Left renal pelvis (tissue), 4 donors: ENCODE measurements around the gene ADCY2. TPM values are rescaled to one million over a fixed set of nuclear protein-coding genes. Genes with fewer than 3 reads are reported as not detected.

Source experiments
- DNase-seq, 4 donors: peaks; one replicate each; pipeline ENCODE4 v3.0.0-alpha.2; 2013; ENCODE audit warnings: low read depth in 4 of 4, low spot score in 3 of 4
- polyA plus RNA-seq, 4 donors: library from polyadenylated mRNA; unstranded; fragments of 120-200 nt; gene quantifications; one replicate each; pipeline ENCODE4 v1.2.1, GENCODE V29; 2013; ENCODE audit not compliant: insufficient read length in 4 of 4

The ADCY2 gene
- polyA plus RNA-seq, 4 donors = 4.4 to 7.7 (median 6.4) TPM

DNA sequence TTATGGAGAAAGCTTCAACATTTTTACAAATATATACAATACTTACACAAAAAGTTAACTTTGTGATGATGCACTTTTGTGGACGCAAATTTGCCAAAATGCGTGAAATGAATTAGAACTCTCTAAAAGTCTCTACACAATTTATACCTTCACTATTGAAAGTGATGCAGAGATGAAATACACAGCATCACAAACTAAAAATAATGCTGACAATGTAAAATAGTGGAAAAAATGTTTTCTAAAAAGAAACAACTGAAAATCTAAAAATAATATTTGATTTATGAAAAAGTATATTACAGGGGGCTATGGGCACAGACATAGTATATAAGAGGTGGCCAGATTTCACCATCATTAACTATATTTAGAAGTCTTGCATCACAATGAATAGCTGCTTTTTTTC lies 188.8 kb downstream of the ADCY2 start:
- DNase-seq = no peak

DNA sequence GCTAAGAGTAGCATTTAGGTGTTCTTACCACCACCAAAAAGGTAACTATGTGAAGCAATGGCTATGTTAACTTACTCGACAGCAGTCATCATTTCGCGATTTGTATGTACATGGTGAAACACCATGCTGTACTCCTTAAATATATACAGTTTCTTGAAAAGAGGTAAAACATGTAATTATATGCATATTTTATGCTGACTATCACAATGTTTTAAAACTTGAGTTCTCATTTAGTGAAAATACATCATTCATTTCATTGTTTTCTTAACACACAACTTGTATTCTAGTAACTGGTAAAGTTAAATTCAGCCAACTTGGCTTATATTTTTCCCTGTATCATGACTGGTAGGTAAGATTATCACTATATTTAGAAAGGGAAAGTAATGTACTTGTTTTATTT lies 189.9 kb downstream of the ADCY2 start:
- DNase-seq = no peak

GRCh38 chr5:7586480-7586879 lies 190.5 kb downstream of the ADCY2 start:
- no peak for DNase-seq

DNA sequence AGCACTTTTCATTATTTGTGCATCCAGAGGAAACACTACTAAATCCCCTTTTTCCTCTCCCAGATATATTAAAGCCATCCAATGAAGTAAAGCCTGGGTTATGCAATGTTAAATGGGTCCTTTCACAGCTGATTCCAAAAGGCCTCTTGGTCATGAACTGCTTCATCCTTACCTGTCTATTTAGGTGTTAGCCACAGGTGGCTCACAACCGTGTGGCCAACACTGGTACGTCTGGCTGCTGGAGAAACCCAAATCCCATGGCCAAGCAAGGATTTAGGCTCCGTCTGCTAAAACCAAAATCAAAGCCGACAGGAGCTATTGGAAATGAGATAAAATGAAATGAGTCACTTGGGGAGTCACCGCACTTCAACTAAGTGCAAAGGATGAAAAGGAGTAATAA lies 193.9 kb downstream of the ADCY2 start:
- no peak for DNase-seq

DNA sequence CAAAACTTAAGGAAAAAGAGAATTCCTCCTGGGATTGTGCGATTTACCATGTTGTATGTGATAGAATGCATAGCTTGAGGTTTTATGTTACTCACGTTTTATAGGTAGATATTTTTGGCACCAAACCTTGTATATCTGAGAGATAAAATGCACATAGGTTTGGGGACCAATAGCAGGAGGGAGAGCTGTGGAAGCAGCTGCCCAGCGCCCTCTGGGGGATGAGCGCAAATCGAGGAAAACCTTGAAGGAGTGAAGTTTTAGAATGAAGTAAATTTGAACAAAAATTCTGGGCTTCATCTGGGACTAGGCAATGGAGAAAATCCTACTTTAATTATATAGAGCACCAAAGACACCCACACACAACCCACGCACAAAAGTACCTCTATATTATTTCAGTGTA lies 197.0 kb downstream of the ADCY2 start:
- DNase-seq = no peak

DNA sequence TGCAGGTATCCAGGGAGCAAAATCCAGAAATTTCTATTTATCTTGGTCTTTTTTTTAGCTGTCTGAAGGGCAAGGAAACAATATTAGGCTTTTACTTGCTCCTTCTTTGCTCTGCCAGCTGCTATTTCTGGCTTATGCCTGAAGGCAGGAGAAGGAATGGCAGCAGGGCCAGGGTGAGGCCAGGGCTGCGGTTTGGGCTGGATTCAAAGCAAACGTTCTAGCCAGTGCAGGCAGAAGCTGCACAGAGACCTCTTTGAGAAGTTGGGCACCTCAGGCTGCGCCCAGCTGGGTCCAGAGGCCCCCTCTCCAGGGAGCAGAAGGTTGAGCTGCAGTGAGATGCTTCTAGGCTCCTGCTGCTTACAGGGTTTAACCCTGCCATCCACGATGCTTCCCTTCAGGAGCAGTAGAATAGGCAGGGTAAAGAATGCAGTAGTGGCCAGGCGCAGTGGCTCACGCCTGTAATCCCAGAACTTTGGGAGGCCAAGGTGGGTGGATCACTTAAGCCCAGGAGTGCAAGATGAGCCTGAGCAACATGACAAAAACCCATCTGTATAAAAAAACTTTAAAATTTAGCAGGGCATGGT lies 201.2 kb downstream of the ADCY2 start:
- no peak for DNase-seq

DNA sequence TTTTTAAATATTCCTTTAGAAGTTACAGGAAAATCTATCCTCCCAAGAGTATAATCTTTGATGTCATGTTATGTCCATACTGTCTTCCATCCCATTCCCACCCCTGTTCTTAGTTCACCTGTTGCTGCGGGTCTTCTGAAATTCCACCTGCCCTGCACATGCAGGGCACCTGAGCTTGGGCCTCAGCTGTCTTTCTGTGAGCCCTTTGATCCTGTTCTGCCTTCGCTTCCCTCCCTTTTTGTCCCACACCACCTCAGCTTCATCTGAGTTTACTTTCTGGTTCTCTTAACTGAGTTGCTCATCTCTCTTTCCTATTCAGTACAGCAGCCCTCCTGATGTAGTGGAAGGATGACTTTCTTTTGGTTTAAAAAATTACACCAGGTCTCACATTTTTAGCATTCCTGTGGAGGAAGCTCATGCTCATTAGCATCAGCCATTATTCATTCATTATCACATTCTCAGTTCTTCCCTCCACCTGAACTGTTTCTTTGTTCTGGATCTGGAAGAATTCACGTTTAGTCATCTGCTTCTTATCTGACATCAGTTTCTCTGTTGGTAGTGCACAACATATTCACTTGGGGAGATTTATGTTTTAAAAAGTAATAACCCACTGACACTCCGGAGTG lies 211.0 kb downstream of the ADCY2 start:
- DNase-seq = no peak

GRCh38 chr5:7608772-7609171 lies 212.8 kb downstream of the ADCY2 start:
- DNase-seq = no peak

DNA sequence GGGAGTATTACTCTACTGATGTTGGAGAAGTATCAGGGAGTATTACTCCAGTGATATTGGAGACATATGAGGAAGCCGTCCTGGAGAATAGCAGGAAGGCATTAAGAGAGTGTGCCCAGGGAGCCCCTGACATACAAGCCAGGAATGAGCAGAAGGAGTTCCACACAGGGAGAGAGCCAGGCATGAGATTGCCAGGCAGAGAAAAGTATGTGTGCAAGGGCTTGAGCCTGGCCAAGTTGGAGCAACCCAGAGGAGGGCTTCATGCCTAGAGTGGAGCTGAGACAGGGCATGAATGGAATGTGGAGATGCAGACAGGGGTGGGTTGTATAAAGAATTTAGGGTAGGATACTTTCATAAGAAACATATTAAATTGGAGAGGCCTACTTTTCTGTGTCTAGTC lies 213.8 kb downstream of the ADCY2 start:
- DNase-seq = no peak

- no peak for DNase-seq
Observed at GRCh38 chr5:7610531-7611177, 214.7 kb downstream of the ADCY2 start.

- DNase-seq = no peak
Observed at GRCh38 chr5:7611518-7611917, 215.6 kb downstream of the ADCY2 start.

DNA sequence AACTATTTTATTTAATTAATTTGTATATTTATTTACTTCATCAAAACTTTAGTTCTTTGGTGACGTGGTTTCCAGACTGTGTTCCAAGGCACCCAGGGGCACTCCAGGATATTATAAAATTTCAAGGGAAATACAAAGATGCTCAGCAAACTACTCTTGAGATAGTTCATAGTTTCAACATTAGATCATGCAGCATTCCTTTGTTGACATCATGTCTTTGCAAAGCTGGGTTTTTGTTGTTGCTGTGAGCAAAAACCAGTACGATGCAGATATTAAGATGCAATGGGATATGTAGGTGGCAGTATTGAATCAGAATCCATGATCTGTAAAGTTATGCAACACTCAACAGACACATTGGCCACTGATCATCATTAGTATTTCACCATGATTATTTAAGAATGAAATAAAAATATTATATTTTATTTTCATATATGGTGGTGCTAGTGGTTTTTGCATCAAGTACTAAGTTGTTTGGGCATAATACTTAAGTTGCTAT lies 219.7 kb downstream of the ADCY2 start:
- no peak for DNase-seq

DNA sequence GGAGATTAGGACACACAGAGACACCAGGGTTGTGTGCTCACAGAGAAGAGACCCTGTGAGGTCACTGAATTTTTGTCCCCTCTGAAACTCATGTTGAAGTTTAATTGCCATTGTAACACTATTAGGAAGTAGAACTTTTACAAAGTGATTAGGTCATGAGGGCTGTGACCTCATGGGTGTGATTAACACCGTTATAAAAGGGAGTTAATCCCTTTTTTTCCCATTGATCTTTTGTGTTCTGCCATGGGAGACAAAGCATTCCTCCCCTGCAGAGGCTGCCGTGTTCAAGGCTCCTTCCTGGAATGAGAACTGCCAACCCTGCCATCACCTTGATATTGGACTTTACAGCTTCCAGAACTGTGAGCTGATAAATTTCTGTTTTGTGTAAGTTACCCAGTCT lies 221.0 kb downstream of the ADCY2 start:
- no peak for DNase-seq

GRCh38 chr5:7622498-7622897 lies 226.6 kb downstream of the ADCY2 start:
- DNase-seq = no peak

DNA sequence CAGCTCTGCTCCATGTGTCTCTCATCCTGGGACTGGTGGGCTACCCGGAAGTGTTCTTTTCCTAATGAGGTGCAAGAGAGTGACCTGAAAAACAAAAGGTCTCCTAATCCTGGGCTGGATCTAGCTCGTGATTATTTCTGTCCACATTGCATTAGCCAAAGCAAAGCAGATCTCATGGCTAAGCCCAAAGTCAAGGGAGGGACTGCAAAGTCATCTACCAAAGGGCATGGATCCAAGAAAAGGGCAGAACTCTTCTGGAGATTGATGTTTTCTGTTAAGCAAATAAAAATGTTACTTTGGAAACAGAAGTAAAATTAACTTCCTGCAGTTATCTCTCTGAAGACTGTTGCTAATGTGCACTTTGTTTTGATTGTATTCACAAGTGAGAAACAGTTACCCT lies 229.8 kb downstream of the ADCY2 start:
- DNase-seq = no peak

DNA sequence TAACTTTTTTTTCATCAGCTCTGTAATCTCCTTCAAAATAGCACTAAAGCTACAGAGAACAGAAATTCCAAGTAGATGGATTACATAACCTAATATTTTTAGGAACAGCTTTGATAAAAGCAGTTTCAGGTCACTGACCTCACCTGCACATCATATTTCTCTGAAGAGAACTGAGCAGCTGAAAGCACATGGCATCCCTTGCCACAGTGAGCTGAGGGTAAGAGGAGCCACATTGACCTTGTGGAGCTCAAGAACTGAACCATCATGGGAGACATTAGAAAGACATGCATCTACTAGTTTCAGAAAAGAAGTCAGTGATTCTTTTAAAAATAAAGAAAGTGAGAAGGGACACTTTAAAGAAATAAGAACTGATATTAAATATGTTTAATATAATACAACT lies 232.3 kb downstream of the ADCY2 start:
- no peak for DNase-seq

DNA sequence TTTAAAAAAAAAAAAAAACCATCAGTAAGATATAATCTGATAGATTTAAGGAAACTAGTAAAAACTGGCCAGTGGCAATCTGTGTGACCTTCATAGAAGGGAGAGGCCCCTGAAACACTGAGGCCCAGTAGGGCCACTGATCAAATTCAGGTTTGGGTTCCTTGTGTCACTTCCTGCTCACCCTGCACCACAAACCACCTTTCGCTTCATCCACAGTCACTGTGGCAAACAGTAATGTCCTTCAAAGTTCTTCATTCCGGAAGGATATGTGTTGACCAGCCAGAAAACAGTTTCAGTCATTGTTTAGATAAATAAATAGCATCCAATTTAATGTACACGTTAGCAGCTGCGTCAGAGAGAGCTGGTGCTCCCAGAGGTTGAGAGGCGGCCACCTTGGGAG lies 232.9 kb downstream of the ADCY2 start:
- no peak for DNase-seq

DNA sequence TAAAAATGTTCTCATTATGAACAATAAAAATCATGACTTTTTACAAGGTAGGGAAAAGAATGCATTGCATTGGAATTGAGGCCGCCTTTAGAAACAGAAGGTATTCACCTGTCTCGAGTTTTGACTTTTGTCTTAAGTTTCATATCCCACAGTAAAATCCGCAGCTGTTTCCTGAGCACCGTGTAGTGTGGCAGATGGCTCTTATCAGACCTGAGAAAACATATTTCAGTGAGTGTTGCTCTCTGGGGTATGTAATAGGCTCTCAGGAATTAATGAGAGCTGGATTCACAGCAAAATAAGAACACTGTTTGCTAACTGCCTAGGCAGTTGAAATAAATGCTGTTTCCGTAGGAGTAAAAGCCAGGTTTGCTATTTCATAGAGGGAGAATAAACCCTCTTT lies 233.6 kb downstream of the ADCY2 start:
- DNase-seq = no peak

DNA sequence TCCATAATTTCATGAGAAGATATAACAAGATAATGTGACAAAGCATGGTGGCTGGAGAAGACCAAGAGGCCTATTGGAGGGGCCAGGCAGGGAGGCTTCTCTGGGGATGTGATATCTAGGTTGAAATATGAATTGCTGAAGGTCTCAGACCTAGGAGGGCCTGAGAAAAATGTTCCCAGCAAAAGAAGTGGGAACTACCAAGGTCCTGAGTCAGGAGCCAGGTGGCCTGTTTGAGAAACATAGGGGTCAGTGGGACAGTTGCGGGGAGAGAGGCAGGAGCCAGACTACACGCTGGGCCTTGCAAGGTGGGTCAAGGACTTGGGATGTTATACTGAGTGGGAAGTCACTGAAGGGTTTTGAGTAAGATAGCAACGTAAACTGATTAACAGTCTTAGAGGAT lies 238.9 kb downstream of the ADCY2 start:
- DNase-seq = no peak

DNA sequence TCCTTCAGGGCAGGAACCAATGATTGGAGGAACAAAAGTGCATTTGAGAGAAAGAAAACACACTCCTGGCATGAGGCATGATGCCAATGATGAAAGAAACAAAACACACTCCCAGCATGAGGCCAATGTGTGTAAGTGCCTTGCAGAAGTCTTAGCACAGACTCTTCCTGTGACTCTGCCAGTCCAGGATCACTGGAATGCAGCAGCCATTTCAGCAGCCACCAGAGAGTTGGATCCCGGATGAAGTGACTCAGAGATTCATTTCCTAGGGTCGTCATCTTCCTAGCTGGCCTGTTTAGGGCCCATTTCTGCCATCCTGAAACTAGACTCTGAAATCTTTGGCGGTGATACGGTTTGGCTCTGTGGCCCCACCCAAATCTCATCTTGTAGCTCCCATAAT lies 242.5 kb downstream of the ADCY2 start:
- no peak for DNase-seq

DNA sequence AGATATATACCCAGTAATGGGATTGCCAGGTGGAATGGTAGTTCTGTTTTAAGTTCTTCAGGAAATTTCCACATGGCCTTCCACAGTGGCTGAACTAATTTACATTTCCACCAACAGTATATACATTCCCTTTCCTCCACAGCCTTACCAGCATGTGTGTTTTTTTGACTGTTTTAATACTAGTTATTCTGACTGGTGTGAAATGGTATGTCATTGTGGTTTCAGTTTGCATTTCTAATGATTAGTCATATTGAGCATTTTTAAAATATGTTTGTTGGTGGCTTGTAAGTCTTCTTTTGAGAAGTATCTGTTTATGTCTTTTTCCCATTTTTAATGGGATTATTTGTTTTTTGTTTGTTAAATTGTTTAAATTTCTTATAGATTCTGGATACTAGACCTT lies 246.1 kb downstream of the ADCY2 start:
- no peak for DNase-seq

DNA sequence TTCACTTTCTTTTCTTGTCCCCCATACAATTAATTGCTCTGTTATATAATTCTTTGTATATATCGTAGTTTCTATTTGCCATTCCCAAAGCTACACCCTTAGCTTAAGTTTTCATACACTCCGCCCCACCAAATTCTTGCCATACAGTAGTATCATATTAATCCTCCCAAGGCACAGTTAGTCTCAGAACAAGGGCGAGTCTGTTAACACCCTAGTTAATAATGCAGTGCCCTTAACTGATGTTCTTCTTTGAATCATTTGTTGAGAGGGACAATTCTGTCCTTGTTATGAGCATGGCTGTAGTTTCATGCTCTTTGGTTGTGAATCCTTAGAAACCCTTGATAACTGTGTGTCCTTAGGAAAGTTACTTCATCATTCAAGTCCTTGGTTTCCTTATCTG lies 248.8 kb downstream of the ADCY2 start:
- DNase-seq = no peak
